CD4-positive, alpha-beta T cell treated with Interleukin-12 subunit alpha and Interleukin-12 subunit beta, for 1 hour (primary cell): Measurements from ENCODE around the gene PPP2R5C.
"Not testable (repeated sequence)": the region's sequence is repeated elsewhere in the genome, so short reads cannot be mapped to it uniquely, and the experiment has no call there.

ENCODE experiments used
- DNase-seq: peaks from one replicate; pipeline ENCODE4 v3.0.0-alpha.2; 2020

PPP2R5C gene

GRCh38 chr14:101761032-101761880, at the start of gene PPP2R5C:
Gene PPP2R5C, plus strand, starts transcription at chr14:101761709. Its CDS starts 185 bp downstream, at chr14:101761894.
- DNase-seq, result peak; percentile 89

GRCh38 chr14:101711857-101712233, 49.7 kb upstream of the PPP2R5C start:
- DNase-seq, result not testable (repeated sequence)

- not testable (repeated sequence) for DNase-seq
Observed at GRCh38 chr14:101712341-101712740, 49.2 kb upstream of the PPP2R5C start.

DNA sequence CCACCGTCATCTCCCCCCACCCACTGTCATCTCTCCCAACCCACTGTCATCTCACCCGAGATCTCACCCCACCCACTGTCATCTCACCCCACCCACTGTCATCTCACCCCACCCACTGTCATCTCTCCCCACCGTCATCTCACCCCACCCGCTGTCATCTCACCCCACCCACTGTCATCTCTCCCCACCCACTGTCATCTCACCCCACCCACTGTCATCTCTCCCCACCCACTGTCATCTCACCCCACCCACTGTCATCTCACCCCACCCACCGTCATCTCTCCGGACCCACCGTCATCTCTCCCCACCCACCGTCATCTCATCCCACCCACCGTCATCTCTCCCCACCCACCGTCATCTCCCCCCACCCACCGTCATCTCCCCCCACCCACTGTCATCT, 48.4 kb upstream of the PPP2R5C start:
- DNase-seq, result peak; percentile 69

- peak; percentile 81 for DNase-seq
Observed at GRCh38 chr14:101713621-101714349, 47.7 kb upstream of the PPP2R5C start.

GRCh38 chr14:101714394-101714793, 47.1 kb upstream of the PPP2R5C start:
- no peak for DNase-seq

DNA sequence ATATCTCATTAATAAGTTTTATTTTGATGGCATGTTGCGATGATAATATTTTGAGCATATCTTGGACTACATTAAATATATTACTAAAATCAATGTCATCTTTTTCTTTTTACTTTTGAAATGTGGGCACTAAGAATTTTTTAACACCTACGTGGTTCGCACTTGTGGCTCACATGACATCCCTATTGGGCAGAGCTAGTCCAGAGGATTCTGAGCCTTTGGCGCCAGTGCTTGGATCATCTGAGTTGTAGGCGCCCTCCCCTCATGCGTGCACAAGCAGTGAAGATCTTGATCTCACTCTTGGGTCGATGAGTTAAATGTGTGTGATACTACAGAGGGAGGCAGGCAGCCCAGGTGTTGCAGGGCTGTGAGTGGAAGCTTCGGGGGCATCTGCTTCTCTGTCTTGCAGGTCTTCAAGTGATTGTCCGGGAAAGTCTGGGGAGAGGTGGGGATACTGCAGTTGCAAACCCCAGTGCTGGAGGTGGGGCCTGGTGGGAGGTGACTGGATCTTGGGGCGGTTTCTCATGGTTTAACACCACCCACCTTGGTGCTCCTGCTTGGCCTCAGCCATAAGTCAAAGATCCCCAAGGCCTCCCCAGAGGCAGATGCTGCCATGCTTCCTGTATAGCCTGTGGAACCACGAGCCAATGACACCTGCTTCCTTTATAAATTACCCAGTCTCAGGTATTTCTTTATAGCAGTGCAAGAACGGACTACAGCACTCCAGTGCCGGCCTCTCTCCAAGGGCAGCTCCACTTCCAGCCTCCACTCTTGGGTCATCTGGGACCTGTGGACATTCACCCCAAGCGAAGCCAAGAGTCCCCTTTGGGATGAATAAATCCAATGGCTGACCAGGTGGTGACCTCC, 46.1 kb upstream of the PPP2R5C start:
- DNase-seq, result no peak

DNA sequence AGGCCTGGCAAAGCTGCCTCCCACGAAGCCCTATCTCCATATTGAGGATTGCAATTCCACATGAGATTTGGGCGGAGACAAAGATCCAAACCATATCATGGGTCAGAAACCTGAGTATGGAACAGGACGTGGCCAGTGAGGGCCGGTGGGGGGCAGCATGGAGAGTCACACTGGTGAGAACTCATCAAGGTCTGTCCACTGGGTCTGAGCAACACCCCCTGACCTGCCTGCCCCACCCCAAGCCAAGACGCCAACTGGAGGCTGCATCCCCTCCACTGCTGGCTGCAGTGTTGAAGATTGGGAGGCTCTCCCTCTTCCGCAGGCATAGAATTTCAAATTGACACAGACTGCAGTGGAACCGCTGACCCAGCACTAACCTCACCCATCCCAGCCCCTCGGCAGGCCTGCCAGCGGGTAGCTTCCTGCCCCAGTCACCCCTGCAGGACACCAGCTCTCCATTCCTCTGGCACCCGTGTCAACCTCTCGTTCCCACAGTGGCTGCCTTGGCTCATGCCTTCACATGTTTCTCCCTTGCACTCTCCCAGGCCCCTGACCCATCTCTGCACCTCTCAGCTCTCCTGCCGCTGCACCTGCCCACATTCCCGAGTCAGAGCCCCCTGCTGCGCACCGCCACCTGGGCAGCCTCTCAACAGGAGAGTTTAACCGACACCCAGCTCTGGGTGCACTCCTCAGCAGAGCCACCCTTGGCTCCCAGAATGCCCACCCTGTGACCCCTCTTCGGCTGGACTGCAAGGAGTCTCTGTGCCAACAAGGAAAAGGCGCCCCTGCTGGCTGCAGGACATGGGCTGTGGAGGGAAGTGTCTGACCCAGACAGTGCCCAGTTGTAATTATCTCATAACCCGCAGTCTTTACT, 45.2 kb upstream of the PPP2R5C start:
- no peak for DNase-seq

- no peak for DNase-seq
Observed at GRCh38 chr14:101716956-101717662, 44.4 kb upstream of the PPP2R5C start.

- no peak for DNase-seq
Observed at GRCh38 chr14:101717663-101718490, 43.6 kb upstream of the PPP2R5C start.

DNA sequence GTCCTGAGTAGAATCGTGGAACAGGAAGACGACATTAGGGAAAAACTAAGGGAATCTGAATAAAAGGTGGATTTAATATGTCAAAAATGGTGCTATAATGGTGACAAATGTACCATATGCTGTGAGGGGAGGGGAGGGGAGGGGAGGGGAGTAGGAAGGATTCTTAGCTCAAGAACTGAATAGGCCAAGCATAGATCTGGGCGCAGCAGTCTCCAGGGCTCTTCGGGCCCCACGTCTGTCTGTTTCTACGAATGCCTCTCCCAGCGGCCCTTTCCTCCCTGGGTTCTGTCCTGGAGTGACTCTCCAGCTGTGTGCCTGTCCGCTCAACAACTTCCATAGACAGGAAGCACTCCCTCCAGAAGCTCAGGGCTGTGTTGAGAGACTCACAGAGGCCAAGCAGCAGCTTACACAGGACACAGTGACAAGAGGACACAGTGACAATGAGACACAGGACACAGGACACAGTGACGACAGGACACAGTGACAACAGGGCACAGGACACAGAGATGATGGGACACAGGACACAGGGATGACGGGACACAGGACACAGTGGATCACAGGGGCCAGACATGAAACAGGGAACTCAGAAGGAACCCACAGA, 42.4 kb upstream of the PPP2R5C start:
- DNase-seq, result no peak

- DNase-seq, result no peak
Observed at GRCh38 chr14:101719708-101720107, 41.8 kb upstream of the PPP2R5C start.

DNA sequence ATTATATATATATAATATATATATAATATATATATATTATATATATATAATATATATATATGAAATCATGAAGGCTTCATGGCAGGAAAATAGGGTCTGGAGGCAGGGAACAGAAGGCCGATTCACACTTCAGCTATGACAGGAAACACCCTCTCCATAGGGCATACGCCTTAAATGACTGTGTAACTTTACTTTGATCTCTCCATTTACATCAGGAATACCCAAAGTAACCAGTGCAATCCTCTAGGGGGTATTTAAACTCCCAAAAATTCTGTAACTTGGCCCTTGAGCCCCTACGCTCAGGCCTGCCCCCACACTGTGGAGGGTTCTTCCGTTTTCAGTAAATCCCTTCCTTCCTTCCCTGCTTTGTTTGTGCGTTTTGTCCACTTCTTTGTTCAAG, 40.4 kb upstream of the PPP2R5C start:
- no peak for DNase-seq

DNA sequence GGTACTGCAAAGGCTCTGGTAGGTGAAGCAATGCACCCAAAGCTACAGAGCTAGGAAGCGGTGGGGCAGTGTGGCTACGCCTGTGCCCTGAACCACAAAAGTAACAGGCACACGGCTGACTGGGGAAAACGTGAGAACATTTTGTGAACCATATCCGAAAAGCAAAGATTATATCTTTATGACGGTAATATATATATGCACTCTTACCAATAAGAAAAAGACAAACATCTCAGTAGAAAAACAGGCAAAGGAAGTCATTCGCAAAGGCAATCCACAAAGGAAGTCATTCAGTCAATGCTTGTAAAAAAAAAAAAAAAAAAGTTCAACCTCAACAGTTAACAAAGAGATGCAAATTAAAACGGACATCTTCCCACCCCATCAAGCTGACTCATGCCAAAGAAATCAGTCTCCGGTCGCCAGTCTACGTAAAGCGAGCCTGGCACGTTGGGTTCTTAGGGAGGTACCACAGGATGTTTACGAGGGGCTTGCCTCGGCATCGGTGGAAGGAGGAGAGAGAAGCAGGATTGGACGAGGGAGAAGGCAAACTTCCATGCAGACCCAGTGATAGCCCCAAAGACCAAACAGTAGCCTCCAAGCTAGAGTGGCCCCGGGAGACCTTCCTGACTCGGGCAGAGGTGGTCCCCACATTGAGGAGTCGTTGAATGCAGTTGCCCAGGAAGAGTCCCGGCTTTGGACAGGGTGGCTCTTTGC, 39.4 kb upstream of the PPP2R5C start:
- peak; percentile 89 for DNase-seq

- no peak for DNase-seq
Observed at GRCh38 chr14:101723061-101723595, 38.4 kb upstream of the PPP2R5C start.

DNA sequence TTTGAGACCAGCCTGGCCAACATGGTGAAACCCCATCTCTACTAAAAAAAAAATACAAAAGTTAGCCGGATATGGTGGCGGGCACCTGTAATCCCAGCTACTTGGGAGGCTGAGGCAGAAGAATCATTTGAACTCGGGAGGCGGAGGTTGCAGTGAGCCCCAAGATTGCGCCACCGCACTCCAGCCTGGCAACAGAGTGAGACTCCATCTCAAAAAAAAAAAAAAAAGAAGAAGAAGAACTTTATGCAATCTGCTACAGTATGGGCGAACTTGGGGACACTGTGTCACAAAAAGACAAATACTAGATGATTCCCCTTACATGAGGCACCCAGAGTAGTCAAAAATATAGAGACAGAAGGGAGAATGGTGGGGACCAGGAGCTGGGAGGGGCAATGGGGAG, 35.9 kb upstream of the PPP2R5C start:
- DNase-seq, result not testable (repeated sequence)

- no peak for DNase-seq
Observed at GRCh38 chr14:101726295-101726953, 35.1 kb upstream of the PPP2R5C start.

- DNase-seq, result no peak
Observed at GRCh38 chr14:101726954-101727302, 34.6 kb upstream of the PPP2R5C start.
